Keratinocyte (primary cell): Measurements from ENCODE around the gene PLXNA2. TPM values are rescaled to one million over a fixed set of nuclear protein-coding genes. Genes with fewer than 3 reads are reported as not detected.

Source experiments
- DNase-seq: peaks from one replicate; pipeline ENCODE4 v3.0.0-alpha.2; 2011; ENCODE audit warnings: low read depth, missing footprints, low spot score
- FAIRE-seq: peaks from 2 replicates; lab custom pipeline; 2011; peaks lifted over from hg19 to GRCh38; lab: Jason Lieb, UNC
- H2AFZ ChIP-seq: 2 replicates; pipeline ENCODE4 v1.6.0; 2012; ENCODE audit warnings: low read length, control low read depth, inconsistent platforms; ENCODE audit not compliant: control insufficient read depth
- H3K27ac ChIP-seq: 2 replicates; pipeline ENCODE4 v1.5.1; 2011; ENCODE audit warnings: low read length; ENCODE audit not compliant: control insufficient read depth, insufficient read depth
- H3K27me3 ChIP-seq: 3 replicates; pipeline ENCODE4 v1.6.0; 2011; ENCODE audit warnings: low read length; ENCODE audit not compliant: control insufficient read depth, insufficient read depth; ENCODE audit errors: extremely low read depth
- H3K36me3 ChIP-seq, 2 experiments: 2 replicates in 1 of 2; 3 replicates in 1 of 2; pipeline ENCODE4 v1.5.1; 2011; ENCODE audit warnings: low read length in 2 of 2, mild to moderate bottlenecking in 1 of 2; ENCODE audit not compliant: control insufficient read depth in 2 of 2, insufficient read depth in 2 of 2; ENCODE audit errors: extremely low read depth in 1 of 2
- H3K4me1 ChIP-seq: 3 replicates; pipeline ENCODE4 v1.5.1; 2011; ENCODE audit warnings: low read length; ENCODE audit not compliant: control insufficient read depth, insufficient read depth; ENCODE audit errors: extremely low read depth
- H3K4me2 ChIP-seq: 3 replicates; pipeline ENCODE4 v1.6.0; 2011; ENCODE audit warnings: low read depth, low read length; ENCODE audit not compliant: control insufficient read depth, insufficient read depth; ENCODE audit errors: extremely low read depth
- H3K4me3 ChIP-seq, 3 experiments: fragments of 200-600 bp in 1 of 3; sonication (generic) in 1 of 3; 2 replicates in 2 of 3; 3 replicates in 1 of 3; pipeline ENCODE4 v1.5.1; 2011 to 2016; ENCODE audit warnings: low read length in 3 of 3, mild to moderate bottlenecking in 3 of 3, control low read depth in 2 of 3, inconsistent platforms in 1 of 3, low read depth in 1 of 3, mixed read lengths in 1 of 3, mixed run types in 1 of 3, moderate library complexity in 1 of 3; ENCODE audit not compliant: control insufficient read depth in 2 of 3, insufficient read depth in 2 of 3; ENCODE audit errors: extremely low read depth in 1 of 3
- H3K79me2 ChIP-seq: 2 replicates; pipeline ENCODE4 v1.6.0; 2012; ENCODE audit warnings: low read length; ENCODE audit not compliant: control insufficient read depth, insufficient read depth
- H3K9ac ChIP-seq: 3 replicates; pipeline ENCODE4 v1.6.0; 2011; ENCODE audit warnings: low read length; ENCODE audit not compliant: control insufficient read depth, insufficient read depth; ENCODE audit errors: extremely low read depth
- H3K9me1 ChIP-seq: 3 replicates; pipeline ENCODE4 v1.6.0; 2011; ENCODE audit warnings: low read length; ENCODE audit not compliant: control insufficient read depth, insufficient read depth; ENCODE audit errors: extremely low read depth
- H3K9me3 ChIP-seq: 2 replicates; pipeline ENCODE4 v1.5.1; 2012; ENCODE audit warnings: low read depth, low read length; ENCODE audit not compliant: control insufficient read depth
- H4K20me1 ChIP-seq: 3 replicates; pipeline ENCODE4 v1.6.0; 2011; ENCODE audit warnings: low read length; ENCODE audit not compliant: control insufficient read depth, insufficient read depth; ENCODE audit errors: extremely low read depth
- CTCF ChIP-seq, 3 experiments: IDR thresholded peaks in 1 of 3; conservative IDR thresholded peaks in 1 of 3; optimal IDR thresholded peaks in 1 of 3; 2 replicates in 2 of 3; 3 replicates in 1 of 3; pipeline versions ENCODE3 to v1.5.1; 2011; ENCODE audit warnings: low read length in 3 of 3, mild to moderate bottlenecking in 3 of 3, moderate library complexity in 2 of 3, control low read depth in 1 of 3, inconsistent platforms in 1 of 3; ENCODE audit not compliant: insufficient read depth in 2 of 3; ENCODE audit errors: extremely low read depth in 1 of 3
- EZH2 ChIP-seq: IDR thresholded peaks from one replicate; pipeline ENCODE4 v1.6.1; 2012; ENCODE audit warnings: inconsistent platforms, mild to moderate bottlenecking, low read length, moderate library complexity
- dilution Hi-C: fragments of 300-500 bp; cut with MboI; formaldehyde crosslinking; loops from one replicate; pipeline ENCODE4 v1.7.0; 2020; ENCODE audit warnings: low sequenced_read_pairs; ENCODE audit not compliant: extremely low pct_ligation_motif_present
- polyA plus RNA-seq, 5 experiments: library from polyadenylated mRNA; depleted of rRNA in 3 of 5; stranded (reverse) in 3 of 5; stranded (forward) in 1 of 5; unstranded in 1 of 5; fragments of >200 nt; gene quantifications; 1 replicate in 1 of 5; 2 replicates in 3 of 5; 3 replicates in 1 of 5; pipeline versions ENCODE4 v1.2.1 to v1.2.3, GENCODE V29; 2011 to 2012; ENCODE audit warnings: missing spikeins in 2 of 5, low read depth in 1 of 5, low replicate concordance in 1 of 5
- small RNA-seq, 3 experiments: library from RNA; depleted of rRNA; stranded (forward); fragments of <200 nt; gene quantifications; one replicate each; pipeline ENCODE3, GENCODE V24; 2012; ENCODE audit warnings: low read depth in 3 of 3, low replicate concordance in 1 of 3; ENCODE audit not compliant: insufficient read length in 3 of 3

Gene PLXNA2
- polyA plus RNA-seq, 1 donor (not counting 4 experiments of a cell fraction or from before 2014, with no cell fraction given): 6.7 TPM

- no peaks in the 10 kb centered on the region for H3K9me1 ChIP-seq
- H3K4me3 ChIP-seq: no peak overlapping the region
- H3K9me3 ChIP-seq: no peaks in the 10 kb centered on the region
- H3K4me1 ChIP-seq: no peaks in the 10 kb centered on the region
- H3K4me2 ChIP-seq: no peak overlapping the region
- FAIRE-seq (no peak), DNase-seq (no peak)
- no peak overlapping the region for H3K27ac ChIP-seq
- no peak for TF ChIP-seq CTCF (optimal IDR thresholded peaks at IDR 0.05 in 1 of 3, IDR thresholded peaks at IDR 0.05 in 1 of 3, conservative IDR thresholded peaks at IDR 0.05 in 1 of 3; ENCODE audit: extremely low read depth in 1 of 3, insufficient read depth in 2 of 3, low read length in 3 of 3)
- TF ChIP-seq EZH2: no peak
- no peaks in the 10 kb centered on the region for H4K20me1 ChIP-seq
- no peak overlapping the region for H3K9ac ChIP-seq
- no peaks in the 10 kb centered on the region for H3K79me2 ChIP-seq
- H3K27me3 ChIP-seq: no peaks in the 10 kb centered on the region
- H2AFZ ChIP-seq: no peak overlapping the region
- dilution Hi-C loops: no loop called here
- H3K36me3 ChIP-seq: no peaks in the 10 kb centered on the region
Measured at GRCh38 chr1:207972337-207972736, 271.8 kb downstream of the PLXNA2 start.

Small RNA genes within 50 kb of the gene (small RNA-seq; reads per million reads assigned to genes)
- 0 reads per million in 3 experiments for gene AL606753.1
